Measurements from ENCODE around the gene CHTOP. TPM values are rescaled to one million over a fixed set of nuclear protein-coding genes. Genes with fewer than 3 reads are reported as not detected.

Gene CHTOP
- total RNA-seq, 1 experiment from 2014 or later: 64.6 TPM

- DNase-seq: no peak
- Histone ChIP-seq H3K4me1 (ENCODE audit: low read length) (no peaks in the 10 kb centered on the region), H3K4me2 (ENCODE audit: low read depth, low read length, poor library complexity, severe bottlenecking) (no peak overlapping the region), H3K9me3 (ENCODE audit: low read length) (no peaks in the 10 kb centered on the region), H4K20me1 (ENCODE audit: insufficient read depth, low read depth, low read length) (0 out of 2 replicates have a peak, but pooled peaks cover 9% of the 10 kb centered on the region), H3K9me2 (replicated peaks; ENCODE audit: insufficient read depth, low read length) (no peaks in the 10 kb centered on the region), H3K36me3 (ENCODE audit: insufficient read depth, low read length) (peaks cover 69% of the 10 kb centered on the region), H3K9ac (ENCODE audit: low read length) (no peak overlapping the region), H3K79me2 (ENCODE audit: low read length) (peaks cover 3% of the 10 kb centered on the region; the same call in 1 of the 2 replicates), H3K27ac (ENCODE audit: low read length) (no peak overlapping the region), H3K4me3 (ENCODE audit: low read length) (no peak overlapping the region), H3K27me3 (ENCODE audit: low read length) (no peaks in the 10 kb centered on the region), H2AFZ (ENCODE audit: low read length) (no peak overlapping the region)
Measured at GRCh38 chr1:153643100-153643499, 9.2 kb downstream of the CHTOP start.

GRCh38 chr1:153643816-153644215 is 9.9 kb downstream of the CHTOP start:
- no peaks in the 10 kb centered on the region for H3K27me3 ChIP-seq (ENCODE audit: low read length)
- H3K4me2 ChIP-seq (ENCODE audit: low read depth, low read length, poor library complexity, severe bottlenecking): no peak overlapping the region
- no peak overlapping the region for H3K27ac ChIP-seq (ENCODE audit: low read length)
- no peak for DNase-seq
- 0 out of 2 replicates have a peak, but pooled peaks cover 9% of the 10 kb centered on the region for H4K20me1 ChIP-seq (ENCODE audit: insufficient read depth, low read depth, low read length)
- H3K9ac ChIP-seq (ENCODE audit: low read length): no peak overlapping the region
- no peaks in the 10 kb centered on the region for H3K9me2 ChIP-seq (replicated peaks; ENCODE audit: insufficient read depth, low read length)
- H3K4me1 ChIP-seq (ENCODE audit: low read length): no peaks in the 10 kb centered on the region
- no peaks in the 10 kb centered on the region for H3K9me3 ChIP-seq (ENCODE audit: low read length)
- no peak overlapping the region for H2AFZ ChIP-seq (ENCODE audit: low read length)
- H3K79me2 ChIP-seq (ENCODE audit: low read length): peaks cover 3% of the 10 kb centered on the region; the same call in 1 of the 2 replicates
- peaks cover 62% of the 10 kb centered on the region for H3K36me3 ChIP-seq (ENCODE audit: insufficient read depth, low read length)
- no peak overlapping the region for H3K4me3 ChIP-seq (ENCODE audit: low read length)

GRCh38 chr1:153646672-153647345 is 12.9 kb downstream of the CHTOP start:
- no peaks in the 10 kb centered on the region for H3K79me2 ChIP-seq (ENCODE audit: low read length)
- no peaks in the 10 kb centered on the region for H3K9me3 ChIP-seq (ENCODE audit: low read length)
- no peaks in the 10 kb centered on the region for H3K9me2 ChIP-seq (replicated peaks; ENCODE audit: insufficient read depth, low read length)
- H4K20me1 ChIP-seq (ENCODE audit: insufficient read depth, low read depth, low read length): 0 out of 2 replicates have a peak, but pooled peaks cover 4% of the 10 kb centered on the region
- H3K27me3 ChIP-seq (ENCODE audit: low read length): no peaks in the 10 kb centered on the region
- no peak overlapping the region for H3K4me2 ChIP-seq (ENCODE audit: low read depth, low read length, poor library complexity, severe bottlenecking)
- H3K4me3 ChIP-seq (ENCODE audit: low read length): no peak overlapping the region
- no peak overlapping the region for H3K27ac ChIP-seq (ENCODE audit: low read length)
- no peak overlapping the region for H2AFZ ChIP-seq (ENCODE audit: low read length)
- no peak overlapping the region for H3K9ac ChIP-seq (ENCODE audit: low read length)
- no peak for DNase-seq
- no peaks in the 10 kb centered on the region for H3K4me1 ChIP-seq (ENCODE audit: low read length)
- H3K36me3 ChIP-seq (ENCODE audit: insufficient read depth, low read length): peaks cover 38% of the 10 kb centered on the region

GRCh38 chr1:153647346-153647714 is 13.5 kb downstream of the CHTOP start:
- no peaks in the 10 kb centered on the region for H4K20me1 ChIP-seq (ENCODE audit: insufficient read depth, low read depth, low read length)
- H3K9ac ChIP-seq (ENCODE audit: low read length): no peak overlapping the region
- H3K27ac ChIP-seq (ENCODE audit: low read length): no peak overlapping the region
- DNase-seq: no peak
- H3K79me2 ChIP-seq (ENCODE audit: low read length): no peaks in the 10 kb centered on the region
- no peaks in the 10 kb centered on the region for H3K27me3 ChIP-seq (ENCODE audit: low read length)
- no peak overlapping the region for H3K4me2 ChIP-seq (ENCODE audit: low read depth, low read length, poor library complexity, severe bottlenecking)
- no peaks in the 10 kb centered on the region for H3K9me3 ChIP-seq (ENCODE audit: low read length)
- H2AFZ ChIP-seq (ENCODE audit: low read length): no peak overlapping the region
- peaks cover 34% of the 10 kb centered on the region for H3K36me3 ChIP-seq (ENCODE audit: insufficient read depth, low read length)
- H3K4me3 ChIP-seq (ENCODE audit: low read length): no peak overlapping the region
- no peaks in the 10 kb centered on the region for H3K4me1 ChIP-seq (ENCODE audit: low read length)
- no peaks in the 10 kb centered on the region for H3K9me2 ChIP-seq (replicated peaks; ENCODE audit: insufficient read depth, low read length)

- Histone ChIP-seq H3K9me2 (replicated peaks; ENCODE audit: insufficient read depth, low read length) (no peaks in the 10 kb centered on the region), H3K79me2 (ENCODE audit: low read length) (no peaks in the 10 kb centered on the region), H2AFZ (ENCODE audit: low read length) (no peak overlapping the region), H3K27me3 (ENCODE audit: low read length) (no peaks in the 10 kb centered on the region), H3K9ac (ENCODE audit: low read length) (no peak overlapping the region), H3K36me3 (ENCODE audit: insufficient read depth, low read length) (peaks cover 26% of the 10 kb centered on the region), H4K20me1 (ENCODE audit: insufficient read depth, low read depth, low read length) (no peaks in the 10 kb centered on the region), H3K4me3 (ENCODE audit: low read length) (no peak overlapping the region), H3K4me1 (ENCODE audit: low read length) (no peaks in the 10 kb centered on the region), H3K4me2 (ENCODE audit: low read depth, low read length, poor library complexity, severe bottlenecking) (no peak overlapping the region), H3K9me3 (ENCODE audit: low read length) (no peaks in the 10 kb centered on the region), H3K27ac (ENCODE audit: low read length) (no peak overlapping the region)
- DNase-seq: no peak
Measured at GRCh38 chr1:153648000-153648643, 14.3 kb downstream of the CHTOP start.

GRCh38 chr1:153649137-153649862 is 15.4 kb downstream of the CHTOP start:
- Histone ChIP-seq H4K20me1 (ENCODE audit: insufficient read depth, low read depth, low read length) (no peaks in the 10 kb centered on the region), H3K4me3 (ENCODE audit: low read length) (no peak overlapping the region), H3K4me2 (ENCODE audit: low read depth, low read length, poor library complexity, severe bottlenecking) (no peak overlapping the region), H3K9ac (ENCODE audit: low read length) (no peak overlapping the region), H3K4me1 (ENCODE audit: low read length) (no peaks in the 10 kb centered on the region), H3K9me2 (replicated peaks; ENCODE audit: insufficient read depth, low read length) (no peaks in the 10 kb centered on the region), H2AFZ (ENCODE audit: low read length) (no peak overlapping the region), H3K9me3 (ENCODE audit: low read length) (no peaks in the 10 kb centered on the region), H3K27me3 (ENCODE audit: low read length) (no peaks in the 10 kb centered on the region), H3K79me2 (ENCODE audit: low read length) (no peaks in the 10 kb centered on the region), H3K36me3 (ENCODE audit: insufficient read depth, low read length) (peaks cover 15% of the 10 kb centered on the region; the same call in 1 of the 2 replicates), H3K27ac (ENCODE audit: low read length) (no peak overlapping the region)
- no peak for DNase-seq

- H4K20me1 ChIP-seq (ENCODE audit: insufficient read depth, low read depth, low read length): no peaks in the 10 kb centered on the region
- no peak for DNase-seq
- H3K27ac ChIP-seq (ENCODE audit: low read length): no peak overlapping the region
- no peaks in the 10 kb centered on the region for H3K27me3 ChIP-seq (ENCODE audit: low read length)
- no peaks in the 10 kb centered on the region for H3K9me3 ChIP-seq (ENCODE audit: low read length)
- H3K4me2 ChIP-seq (ENCODE audit: low read depth, low read length, poor library complexity, severe bottlenecking): no peak overlapping the region
- H3K36me3 ChIP-seq (ENCODE audit: insufficient read depth, low read length): peaks cover 9% of the 10 kb centered on the region; the same call in 1 of the 2 replicates
- no peak overlapping the region for H3K9ac ChIP-seq (ENCODE audit: low read length)
- no peaks in the 10 kb centered on the region for H3K79me2 ChIP-seq (ENCODE audit: low read length)
- H3K9me2 ChIP-seq (replicated peaks; ENCODE audit: insufficient read depth, low read length): no peaks in the 10 kb centered on the region
- no peaks in the 10 kb centered on the region for H3K4me1 ChIP-seq (ENCODE audit: low read length)
- no peak overlapping the region for H3K4me3 ChIP-seq (ENCODE audit: low read length)
- H2AFZ ChIP-seq (ENCODE audit: low read length): no peak overlapping the region
Measured at GRCh38 chr1:153649863-153650235, 16.0 kb downstream of the CHTOP start.

- no peak for DNase-seq
- no peaks in the 10 kb centered on the region for H3K27me3 ChIP-seq (ENCODE audit: low read length)
Measured at GRCh38 chr1:153651771-153652170, 17.9 kb downstream of the CHTOP start.

More at GRCh38 chr1:153651771-153652170, 17.9 kb downstream of the CHTOP start:
- Histone ChIP-seq H3K9me2 (replicated peaks; ENCODE audit: insufficient read depth, low read length) (no peaks in the 10 kb centered on the region), H3K9me3 (ENCODE audit: low read length) (no peaks in the 10 kb centered on the region), H3K36me3 (ENCODE audit: insufficient read depth, low read length) (no peaks in the 10 kb centered on the region), H4K20me1 (ENCODE audit: insufficient read depth, low read depth, low read length) (no peaks in the 10 kb centered on the region), H3K79me2 (ENCODE audit: low read length) (no peaks in the 10 kb centered on the region), H3K4me3 (ENCODE audit: low read length) (no peak overlapping the region), H3K9ac (ENCODE audit: low read length) (no peak overlapping the region), H3K4me1 (ENCODE audit: low read length) (no peaks in the 10 kb centered on the region), H2AFZ (ENCODE audit: low read length) (no peak overlapping the region), H3K27ac (ENCODE audit: low read length) (no peak overlapping the region), H3K4me2 (ENCODE audit: low read depth, low read length, poor library complexity, severe bottlenecking) (no peak overlapping the region)

All from Karpas-422 (cell line).